LNCAP (cell line): ENCODE measurements around the gene CD160.

ENCODE experiments used
- TF ChIP-seq, protein P1 (sequence below): fragments of 450-650 bp; IDR thresholded peaks from 2 replicates; pipeline ENCODE4 v1.5.1; 2017; ENCODE audit warnings: mild to moderate bottlenecking

Gene CD160

DNA sequence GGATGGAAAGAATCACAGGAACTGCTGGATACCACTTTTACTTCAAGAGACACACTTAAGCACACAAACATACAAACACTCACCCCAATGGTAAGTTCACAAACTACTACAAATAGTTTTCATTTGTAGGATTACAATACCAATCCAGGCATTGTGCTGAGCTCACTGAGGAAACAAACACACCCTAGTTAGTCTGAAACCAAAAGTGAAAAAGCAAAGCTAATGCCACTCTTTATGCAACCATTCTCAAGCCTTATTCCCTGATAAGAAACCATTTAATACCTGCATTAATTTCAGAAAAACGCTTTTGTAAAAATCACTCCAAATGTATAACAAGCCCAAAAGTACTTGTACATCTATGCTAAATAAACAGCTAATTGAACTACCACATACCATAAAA lies 66.2 kb downstream of the CD160 start:
- TF ChIP-seq, protein P1, sequence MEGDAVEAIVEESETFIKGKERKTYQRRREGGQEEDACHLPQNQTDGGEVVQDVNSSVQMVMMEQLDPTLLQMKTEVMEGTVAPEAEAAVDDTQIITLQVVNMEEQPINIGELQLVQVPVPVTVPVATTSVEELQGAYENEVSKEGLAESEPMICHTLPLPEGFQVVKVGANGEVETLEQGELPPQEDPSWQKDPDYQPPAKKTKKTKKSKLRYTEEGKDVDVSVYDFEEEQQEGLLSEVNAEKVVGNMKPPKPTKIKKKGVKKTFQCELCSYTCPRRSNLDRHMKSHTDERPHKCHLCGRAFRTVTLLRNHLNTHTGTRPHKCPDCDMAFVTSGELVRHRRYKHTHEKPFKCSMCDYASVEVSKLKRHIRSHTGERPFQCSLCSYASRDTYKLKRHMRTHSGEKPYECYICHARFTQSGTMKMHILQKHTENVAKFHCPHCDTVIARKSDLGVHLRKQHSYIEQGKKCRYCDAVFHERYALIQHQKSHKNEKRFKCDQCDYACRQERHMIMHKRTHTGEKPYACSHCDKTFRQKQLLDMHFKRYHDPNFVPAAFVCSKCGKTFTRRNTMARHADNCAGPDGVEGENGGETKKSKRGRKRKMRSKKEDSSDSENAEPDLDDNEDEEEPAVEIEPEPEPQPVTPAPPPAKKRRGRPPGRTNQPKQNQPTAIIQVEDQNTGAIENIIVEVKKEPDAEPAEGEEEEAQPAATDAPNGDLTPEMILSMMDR, result no peak

DNA sequence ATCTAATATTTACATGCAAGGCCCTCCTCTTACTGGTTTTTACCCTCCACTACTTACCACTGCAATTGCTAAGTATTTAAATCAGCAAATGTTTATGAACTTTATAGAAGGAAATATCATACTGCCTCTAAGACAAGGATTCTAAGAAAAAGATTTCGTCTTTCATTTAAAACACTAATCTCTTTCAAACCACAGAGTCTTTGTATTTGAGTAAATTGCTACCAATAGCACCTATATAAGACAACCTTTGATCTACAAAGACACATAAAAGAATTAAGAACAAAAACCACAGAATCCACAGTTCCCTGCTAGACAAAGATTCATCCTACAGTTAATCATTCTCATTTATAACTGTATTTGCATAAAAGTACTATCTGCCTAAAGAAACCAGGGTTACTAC lies 67.0 kb downstream of the CD160 start:
- TF ChIP-seq, protein P1, result no peak

DNA sequence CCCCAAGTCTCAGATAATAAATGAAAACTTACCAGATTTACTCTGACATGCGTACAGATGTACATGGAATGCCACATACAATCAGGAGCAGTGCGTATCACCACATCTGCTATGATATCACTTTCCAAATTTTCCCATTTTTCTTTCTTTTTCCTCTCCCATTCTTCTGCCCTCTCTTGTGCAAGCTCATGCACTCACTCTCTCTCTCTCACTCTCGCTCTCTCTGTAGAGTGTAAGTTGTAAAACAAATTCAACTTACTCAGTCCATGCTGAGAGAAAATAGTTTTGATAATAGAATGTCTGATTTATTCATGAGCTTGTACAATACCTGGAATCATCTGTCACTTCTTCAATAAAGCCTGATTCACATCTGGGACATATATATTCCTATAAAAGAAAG lies 69.3 kb downstream of the CD160 start:
- TF ChIP-seq, protein P1, result no peak
